Measurements from ENCODE around the gene VSX1. TPM values are rescaled to one million over a fixed set of nuclear protein-coding genes. Genes with fewer than 3 reads are reported as not detected.

Gene VSX1
- total RNA-seq, 4 donors from 2014 or later, result not detected

DNA sequence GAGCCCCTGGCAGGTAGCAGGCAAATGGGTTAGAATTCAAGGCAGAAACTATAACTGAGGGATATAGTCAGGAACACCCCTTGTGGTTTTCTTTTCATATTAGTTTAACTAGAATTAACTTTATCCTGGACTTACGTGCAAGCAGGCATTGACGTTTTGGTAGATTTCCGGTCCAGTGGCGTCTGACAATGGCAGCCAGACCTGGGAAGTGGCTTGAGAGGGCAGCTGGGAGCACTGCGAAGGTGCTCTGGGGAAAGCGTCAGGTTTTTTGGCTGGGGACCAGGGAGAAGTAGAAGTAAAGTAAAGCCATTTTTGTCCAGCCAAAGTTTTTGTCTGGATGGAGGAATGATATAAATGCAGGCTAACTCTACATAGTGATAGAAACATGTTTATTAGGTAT is 15.6 kb downstream of the VSX1 start:
- DNase-seq (ENCODE audit: low spot score) (no peak), ATAC-seq (ENCODE audit: low FRiP score) (no peak)
- TF ChIP-seq, protein P1, sequence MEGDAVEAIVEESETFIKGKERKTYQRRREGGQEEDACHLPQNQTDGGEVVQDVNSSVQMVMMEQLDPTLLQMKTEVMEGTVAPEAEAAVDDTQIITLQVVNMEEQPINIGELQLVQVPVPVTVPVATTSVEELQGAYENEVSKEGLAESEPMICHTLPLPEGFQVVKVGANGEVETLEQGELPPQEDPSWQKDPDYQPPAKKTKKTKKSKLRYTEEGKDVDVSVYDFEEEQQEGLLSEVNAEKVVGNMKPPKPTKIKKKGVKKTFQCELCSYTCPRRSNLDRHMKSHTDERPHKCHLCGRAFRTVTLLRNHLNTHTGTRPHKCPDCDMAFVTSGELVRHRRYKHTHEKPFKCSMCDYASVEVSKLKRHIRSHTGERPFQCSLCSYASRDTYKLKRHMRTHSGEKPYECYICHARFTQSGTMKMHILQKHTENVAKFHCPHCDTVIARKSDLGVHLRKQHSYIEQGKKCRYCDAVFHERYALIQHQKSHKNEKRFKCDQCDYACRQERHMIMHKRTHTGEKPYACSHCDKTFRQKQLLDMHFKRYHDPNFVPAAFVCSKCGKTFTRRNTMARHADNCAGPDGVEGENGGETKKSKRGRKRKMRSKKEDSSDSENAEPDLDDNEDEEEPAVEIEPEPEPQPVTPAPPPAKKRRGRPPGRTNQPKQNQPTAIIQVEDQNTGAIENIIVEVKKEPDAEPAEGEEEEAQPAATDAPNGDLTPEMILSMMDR (IDR thresholded peaks at IDR 0.05), result no peak

DNA sequence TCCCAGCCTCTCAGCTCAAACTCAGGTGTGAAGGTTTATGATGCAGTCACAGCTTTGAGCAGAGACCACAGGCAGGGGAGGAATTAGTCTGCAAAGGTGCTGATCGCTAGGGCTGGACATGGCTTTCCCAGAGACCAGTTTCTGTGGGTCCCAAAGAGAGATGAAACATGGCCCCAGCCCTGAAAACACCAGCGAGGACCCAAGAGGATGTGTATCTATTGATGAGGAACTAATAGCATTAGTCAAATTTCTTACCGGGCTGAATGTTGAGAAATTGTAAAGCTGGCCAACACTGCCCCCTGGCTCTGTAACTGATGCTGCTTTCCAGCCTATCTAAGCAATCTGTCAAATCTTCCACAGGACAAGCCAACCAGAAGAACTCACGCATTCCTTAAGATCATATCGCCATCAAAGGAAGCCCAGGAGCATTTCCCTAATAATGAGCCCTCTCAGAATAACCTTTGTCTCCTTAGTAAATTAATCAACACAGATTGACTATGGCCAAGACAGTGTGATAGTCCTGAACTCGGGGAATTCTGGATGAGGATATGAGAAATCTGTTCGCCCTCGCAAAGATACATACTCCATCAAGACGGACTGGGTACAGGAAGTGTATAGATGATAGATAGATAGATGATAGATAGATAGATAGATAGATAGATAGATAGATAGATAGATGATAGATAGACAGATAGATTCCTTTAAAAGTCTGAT is 16.2 kb downstream of the VSX1 start:
- no peak for DNase-seq (ENCODE audit: low spot score)
- TF ChIP-seq, protein P1 (IDR thresholded peaks at IDR 0.05), result peak in 1 of 3 donors; percentile 44
- peak; percentile 58 for ATAC-seq (ENCODE audit: low FRiP score)

DNA sequence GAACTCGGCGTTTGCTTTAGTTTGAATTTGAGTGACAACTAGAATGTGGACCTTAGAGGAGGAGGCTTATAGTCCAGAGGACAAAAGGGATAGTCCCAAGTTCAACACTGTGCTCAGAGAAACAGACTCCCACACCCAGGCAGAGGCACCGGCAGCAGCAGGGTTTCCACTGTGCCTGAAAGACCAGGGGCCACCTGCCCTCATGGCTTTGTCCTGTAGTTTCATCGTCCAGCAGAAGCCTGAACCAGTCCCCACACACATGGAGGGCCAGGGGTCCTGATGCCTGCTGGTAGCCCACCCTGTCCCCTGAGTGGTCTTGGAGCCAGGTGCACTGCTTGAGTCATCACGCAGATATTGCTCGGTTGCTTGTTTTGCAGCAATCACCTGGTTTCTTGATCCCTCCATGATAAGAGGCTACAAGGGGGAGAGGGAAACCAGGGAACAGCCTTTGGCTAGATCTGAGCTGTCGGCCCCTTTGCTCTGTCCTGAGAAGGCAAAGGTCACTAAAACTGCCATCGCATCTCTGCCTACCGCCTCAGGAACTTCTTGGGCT is 16.8 kb downstream of the VSX1 start:
- ATAC-seq (ENCODE audit: low FRiP score) (no peak), DNase-seq (ENCODE audit: low spot score) (no peak)
- TF ChIP-seq, protein P1 (IDR thresholded peaks at IDR 0.05), result no peak

DNA sequence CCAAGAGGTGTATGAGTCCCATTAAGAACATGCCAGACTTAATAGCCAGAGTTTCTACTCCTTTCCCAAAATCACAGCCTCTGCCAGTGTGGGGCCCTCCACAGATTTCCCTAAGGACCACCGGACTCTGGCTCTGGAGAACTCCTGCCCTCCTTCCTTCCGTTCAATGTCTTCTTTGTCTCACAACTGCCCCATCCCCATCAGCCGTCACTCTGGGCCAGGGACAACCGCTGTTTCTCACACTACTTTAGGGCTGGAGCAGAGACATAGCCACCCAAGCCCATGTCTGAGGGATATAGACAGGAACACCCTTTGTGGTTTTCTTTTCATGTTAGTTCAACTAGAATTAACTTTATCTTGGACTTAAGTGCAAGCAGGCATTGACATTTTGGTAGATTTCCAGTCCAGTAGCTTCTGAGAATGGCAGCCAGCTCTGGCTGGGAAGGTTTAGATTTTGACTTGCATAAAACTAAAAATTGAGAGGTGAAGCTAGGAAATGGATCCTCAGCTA is 17.3 kb downstream of the VSX1 start:
- no peak for DNase-seq (ENCODE audit: low spot score)
- TF ChIP-seq, protein P1 (IDR thresholded peaks at IDR 0.05), result no peak
- ATAC-seq (ENCODE audit: low FRiP score), result no peak

DNA sequence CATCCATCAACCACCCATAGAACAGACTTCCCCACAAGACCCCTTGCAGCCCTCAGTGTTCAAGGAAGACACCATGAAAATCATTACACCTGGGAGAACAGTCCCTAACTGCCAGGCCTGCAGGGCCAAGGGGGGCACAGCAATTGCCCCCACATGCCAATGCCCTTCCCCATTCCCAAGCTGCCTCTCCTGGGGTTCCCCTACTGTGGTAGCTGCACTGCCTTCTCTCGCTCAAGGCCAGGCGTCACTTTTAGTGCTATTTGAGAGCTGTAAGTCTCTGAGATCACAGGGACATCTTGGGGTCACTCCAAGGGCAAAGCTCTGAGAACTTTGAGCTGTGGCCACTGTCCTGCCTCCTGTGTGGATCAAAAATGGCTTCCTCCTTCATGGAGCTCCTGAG is 18.0 kb downstream of the VSX1 start:
- TF ChIP-seq, protein P1 (IDR thresholded peaks at IDR 0.05), result no peak
- DNase-seq (ENCODE audit: low spot score), result no peak

DNA sequence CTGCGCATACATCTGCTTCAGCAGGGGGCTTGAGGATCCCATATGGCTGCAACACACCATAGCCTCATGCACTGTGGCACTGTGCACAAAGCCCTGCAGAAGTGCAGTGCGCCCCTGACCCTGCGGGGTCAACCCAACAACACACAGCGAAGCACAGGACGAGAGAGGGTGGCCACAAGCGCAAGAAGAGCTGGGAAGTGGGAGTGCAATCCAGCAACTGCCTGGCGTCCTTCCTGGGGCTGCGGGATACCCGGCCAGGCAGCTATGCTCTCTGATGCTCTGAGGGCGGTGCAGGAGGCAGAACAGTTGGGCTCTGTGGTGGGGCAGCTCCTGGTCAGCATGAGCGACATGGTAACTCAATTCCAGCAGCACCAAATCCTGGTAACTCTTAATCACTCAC is 18.4 kb downstream of the VSX1 start:
- DNase-seq (ENCODE audit: low spot score) (no peak), ATAC-seq (ENCODE audit: low FRiP score) (no peak)
- TF ChIP-seq, protein P1 (IDR thresholded peaks at IDR 0.05), result no peak

More for the DNA sequence above, 18.0 kb downstream of the VSX1 start:
- no peak for ATAC-seq (ENCODE audit: low FRiP score)

DNA sequence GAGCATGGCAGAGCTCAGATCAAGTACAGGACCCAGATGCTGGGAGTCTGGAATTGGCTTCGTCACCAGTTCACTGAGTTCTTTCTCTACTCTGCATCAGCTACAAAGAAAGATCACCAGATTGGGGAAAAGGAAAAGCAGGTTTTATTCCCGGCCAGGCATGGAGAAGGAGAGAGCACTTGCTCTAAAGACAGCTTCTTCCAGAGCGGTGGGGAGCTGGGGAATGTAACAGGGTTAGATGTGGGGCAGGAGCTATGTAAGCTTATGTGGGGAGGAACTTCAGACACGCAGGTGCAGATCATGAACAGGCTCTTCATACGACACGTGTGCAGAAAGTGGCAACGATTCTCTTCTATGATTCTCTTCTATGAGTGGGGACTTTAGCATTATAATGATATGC is 19.1 kb downstream of the VSX1 start:
- ATAC-seq (ENCODE audit: low FRiP score) (no peak), DNase-seq (ENCODE audit: low spot score) (no peak)
- TF ChIP-seq, protein P1 (IDR thresholded peaks at IDR 0.05), result no peak
